Ovary (tissue), 3 donors: ENCODE results near the gene NVL.

Source experiments
- EP300 ChIP-seq: sonication (generic); formaldehyde crosslinking; IDR thresholded peaks from one replicate; pipeline ENCODE4 v1.6.1; 2017; ENCODE audit warnings: antibody characterized with exemption
- POLR2A ChIP-seq: fragments of 450-650 bp; IDR thresholded peaks from one replicate; pipeline ENCODE4 v1.6.1; 2017; ENCODE audit warnings: antibody characterized with exemption, mild to moderate bottlenecking, moderate library complexity
- TF ChIP-seq, protein P1 (sequence below), 3 donors: fragments of 450-650 bp in 2 of 3; fragments of 200-600 bp in 1 of 3; IDR thresholded peaks; one replicate each; pipeline versions ENCODE4 v1.5.1 to v1.8.0; 2016 to 2022; ENCODE audit warnings: antibody characterized with exemption in 3 of 3, mild to moderate bottlenecking in 1 of 3
- donor health status: DM: no; HTN: no; CAD: no.

DNA sequence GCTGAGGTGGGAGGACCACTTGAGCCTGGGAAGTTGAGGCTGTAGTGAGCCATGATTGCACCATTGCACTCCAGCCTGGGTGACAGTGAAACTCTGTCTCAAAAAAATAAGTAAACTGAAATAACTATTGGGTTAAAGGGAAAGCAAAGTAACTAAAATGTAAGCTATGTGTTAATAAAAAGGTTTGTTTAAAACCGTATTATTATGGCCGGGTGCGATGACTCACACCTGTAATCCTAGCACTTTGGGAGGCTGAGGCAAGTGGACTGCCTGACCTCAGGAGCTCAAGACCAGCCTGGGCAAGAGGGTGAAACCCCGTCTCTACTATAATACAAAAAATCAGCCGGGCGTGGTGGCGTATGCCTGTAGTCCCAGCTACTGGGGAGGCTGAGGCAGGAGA, 27.0 kb downstream of the NVL start:
- TF ChIP-seq, protein P1, sequence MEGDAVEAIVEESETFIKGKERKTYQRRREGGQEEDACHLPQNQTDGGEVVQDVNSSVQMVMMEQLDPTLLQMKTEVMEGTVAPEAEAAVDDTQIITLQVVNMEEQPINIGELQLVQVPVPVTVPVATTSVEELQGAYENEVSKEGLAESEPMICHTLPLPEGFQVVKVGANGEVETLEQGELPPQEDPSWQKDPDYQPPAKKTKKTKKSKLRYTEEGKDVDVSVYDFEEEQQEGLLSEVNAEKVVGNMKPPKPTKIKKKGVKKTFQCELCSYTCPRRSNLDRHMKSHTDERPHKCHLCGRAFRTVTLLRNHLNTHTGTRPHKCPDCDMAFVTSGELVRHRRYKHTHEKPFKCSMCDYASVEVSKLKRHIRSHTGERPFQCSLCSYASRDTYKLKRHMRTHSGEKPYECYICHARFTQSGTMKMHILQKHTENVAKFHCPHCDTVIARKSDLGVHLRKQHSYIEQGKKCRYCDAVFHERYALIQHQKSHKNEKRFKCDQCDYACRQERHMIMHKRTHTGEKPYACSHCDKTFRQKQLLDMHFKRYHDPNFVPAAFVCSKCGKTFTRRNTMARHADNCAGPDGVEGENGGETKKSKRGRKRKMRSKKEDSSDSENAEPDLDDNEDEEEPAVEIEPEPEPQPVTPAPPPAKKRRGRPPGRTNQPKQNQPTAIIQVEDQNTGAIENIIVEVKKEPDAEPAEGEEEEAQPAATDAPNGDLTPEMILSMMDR (IDR thresholded peaks at IDR 0.05): no peak
- TF ChIP-seq POLR2A (no peak), EP300 (no peak)
